Measurements from ENCODE around the gene KCNQ2. TPM values are rescaled to one million over a fixed set of nuclear protein-coding genes. Genes with fewer than 3 reads are reported as not detected.

Gene KCNQ2
- total and polyA plus RNA-seq, 10 of the 15 experiments (the other 5 are each of a cell fraction or from before 2014, with no cell fraction given), result 0.06 to 0.49 (median 0.26) TPM; not detected in 7

GRCh38 chr20:63513207-63513606, 40.8 kb upstream of the KCNQ2 start (continued):
- no peak for TF ChIP-seq ZNF687 (IDR thresholded peaks at IDR 0.05)
- no peak for TF ChIP-seq PKNOX1 (IDR thresholded peaks at IDR 0.05)

GRCh38 chr20:63509088-63509564, 36.7 kb upstream of the KCNQ2 start:
- ChIA-PET POLR2A (no interaction called here), SMC1A (ENCODE audit: uncharacterized antibody, unreplicated experiment) (no interaction called here), RAD21 (ENCODE audit: unreplicated experiment) (no interaction called here), CTCF (no interaction called here)
- H3K79me2 ChIP-seq (ENCODE audit: control insufficient read depth, insufficient read depth, low read length), result no peaks in the 10 kb centered on the region
- DNase-seq (ENCODE audit: low read depth, low spot score), result no peak
- H2AFZ ChIP-seq (ENCODE audit: control insufficient read depth, low read depth, low read length), result no peak overlapping the region
- H3K36me3 ChIP-seq (ENCODE audit: control insufficient read depth in 2 of 2, insufficient read depth in 2 of 2, low read length in 1 of 2), result no peaks in the 10 kb centered on the region
- H3K4me3 ChIP-seq, result no peak overlapping the region
- H3K4me2 ChIP-seq (ENCODE audit: control insufficient read depth, insufficient read depth), result no peak overlapping the region
- no peak overlapping the region for H3K9ac ChIP-seq (ENCODE audit: control insufficient read depth, insufficient read depth, low read length)
- intact Hi-C loops (cut with micrococcal nuclease; ENCODE audit: unreplicated experiment), result no loop called here
- no peaks in the 10 kb centered on the region for H4K20me1 ChIP-seq (ENCODE audit: control insufficient read depth, insufficient read depth)
- no peaks in the 10 kb centered on the region for H3K4me1 ChIP-seq (ENCODE audit: control insufficient read depth, insufficient read depth, low read length)
- no TSS peak for BruUV-seq (replicated peaks)
- ATAC-seq, result no peak
- no peak for FAIRE-seq
- in situ Hi-C loops (cut with MboI), result no loop called here
- no peaks in the 10 kb centered on the region; a peak in 1 of 4 replicates for H3K27me3 ChIP-seq (replicated peaks in 1 of 2; ENCODE audit: control insufficient read depth in 2 of 2, insufficient read depth in 2 of 2, low read length in 1 of 2)
- H3K27ac ChIP-seq (ENCODE audit: control insufficient read depth, insufficient read depth), result no peak overlapping the region
- peaks cover 2% of the 10 kb centered on the region; the same call in 1 of the 3 replicates for H3K9me3 ChIP-seq (replicated peaks; ENCODE audit: control insufficient read depth, insufficient read depth, low read length)
- TF ChIP-seq ELK1 (IDR thresholded peaks at IDR 0.05; ENCODE audit: low read depth, low read length) (no peak), SRF (IDR thresholded peaks at IDR 0.05; ENCODE audit: low read depth in 2 of 2, low read length in 2 of 2) (no peak), BCL11A (IDR thresholded peaks at IDR 0.05; ENCODE audit: low read depth, low read length) (no peak), CEBPB (IDR thresholded peaks at IDR 0.05; ENCODE audit: borderline replicate concordance in 1 of 2, low read depth in 2 of 2, low read length in 2 of 2) (no peak), SREBF2 (IDR thresholded peaks at IDR 0.05; ENCODE audit: low read length) (no peak), PBX3 (IDR thresholded peaks at IDR 0.05; ENCODE audit: insufficient replicate concordance, low read depth, low read length) (no peak)
- WGBS (ENCODE audit: insufficient coverage, insufficient replicate concordance, low lambda C conversion rate, missing lambda C conversion rate), result 62% methylated on average over 9 of the region's 9 CpGs
